H1 (cell line): ENCODE measurements around the gene PRSS50.

Experiments
- CHD2 ChIP-seq: IDR thresholded peaks from 2 replicates; pipeline ENCODE4 v1.6.1; 2012; ENCODE audit warnings: low read length, improper control_type of control experiment
- NRF1 ChIP-seq: IDR thresholded peaks from 2 replicates; pipeline ENCODE4 v1.6.1; 2011; ENCODE audit warnings: mild to moderate bottlenecking, low read depth, low read length, improper control_type of control experiment
- RFX5 ChIP-seq: IDR thresholded peaks from 2 replicates; pipeline ENCODE4 v1.6.1; 2011; ENCODE audit warnings: low read depth, low read length, improper control_type of control experiment, borderline replicate concordance
- TCF12 ChIP-seq: IDR thresholded peaks from 2 replicates; pipeline ENCODE4 v1.6.1; 2011; ENCODE audit warnings: low read depth, mild to moderate bottlenecking, low read length
- ZNF274 ChIP-seq: IDR thresholded peaks from 2 replicates; pipeline ENCODE4 v1.7.0; 2012; ENCODE audit warnings: low read length, borderline replicate concordance; ENCODE audit errors: extremely low read depth
- TF ChIP-seq, protein P1 (sequence below), 3 experiments: IDR thresholded peaks; 1 replicate in 2 of 3; 2 replicates in 1 of 3; pipeline versions ENCODE4 v1.5.1 to v1.6.1; 2011; ENCODE audit warnings: low read length in 3 of 3, mild to moderate bottlenecking in 3 of 3, inconsistent platforms in 2 of 3, low read depth in 1 of 3, moderate library complexity in 1 of 3; ENCODE audit not compliant: insufficient read depth in 1 of 3; ENCODE audit errors: control extremely low read depth in 1 of 3

DNA sequence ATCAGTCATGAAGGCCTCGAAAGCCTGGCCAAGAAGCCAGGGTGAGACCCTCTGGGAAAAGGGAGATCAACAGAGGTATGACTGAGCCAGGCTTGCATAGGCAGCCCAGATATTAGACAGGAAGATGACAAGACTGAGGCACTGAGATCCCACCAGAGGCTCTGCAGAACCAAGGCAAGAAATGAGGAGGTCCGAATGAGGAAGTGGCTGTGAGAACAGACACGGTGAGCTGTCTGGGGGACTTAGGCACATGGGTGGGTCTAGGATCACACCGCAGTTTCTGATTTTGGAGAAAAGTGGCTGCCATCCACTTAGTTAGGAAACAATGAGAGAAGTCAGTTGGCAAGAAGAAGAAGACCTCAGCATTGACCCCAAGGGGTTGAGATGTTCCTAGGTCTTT lies 31.5 kb upstream of the PRSS50 start:
- no peak for TF ChIP-seq ZNF274
- TF ChIP-seq, protein P1, sequence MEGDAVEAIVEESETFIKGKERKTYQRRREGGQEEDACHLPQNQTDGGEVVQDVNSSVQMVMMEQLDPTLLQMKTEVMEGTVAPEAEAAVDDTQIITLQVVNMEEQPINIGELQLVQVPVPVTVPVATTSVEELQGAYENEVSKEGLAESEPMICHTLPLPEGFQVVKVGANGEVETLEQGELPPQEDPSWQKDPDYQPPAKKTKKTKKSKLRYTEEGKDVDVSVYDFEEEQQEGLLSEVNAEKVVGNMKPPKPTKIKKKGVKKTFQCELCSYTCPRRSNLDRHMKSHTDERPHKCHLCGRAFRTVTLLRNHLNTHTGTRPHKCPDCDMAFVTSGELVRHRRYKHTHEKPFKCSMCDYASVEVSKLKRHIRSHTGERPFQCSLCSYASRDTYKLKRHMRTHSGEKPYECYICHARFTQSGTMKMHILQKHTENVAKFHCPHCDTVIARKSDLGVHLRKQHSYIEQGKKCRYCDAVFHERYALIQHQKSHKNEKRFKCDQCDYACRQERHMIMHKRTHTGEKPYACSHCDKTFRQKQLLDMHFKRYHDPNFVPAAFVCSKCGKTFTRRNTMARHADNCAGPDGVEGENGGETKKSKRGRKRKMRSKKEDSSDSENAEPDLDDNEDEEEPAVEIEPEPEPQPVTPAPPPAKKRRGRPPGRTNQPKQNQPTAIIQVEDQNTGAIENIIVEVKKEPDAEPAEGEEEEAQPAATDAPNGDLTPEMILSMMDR (IDR thresholded peaks at IDR 0.05; ENCODE audit: control extremely low read depth in 1 of 3, insufficient read depth in 1 of 3, low read depth in 1 of 3, low read length in 3 of 3), result no peak
- no peak for TF ChIP-seq TCF12
- TF ChIP-seq RFX5, result no peak
- no peak for TF ChIP-seq NRF1
- TF ChIP-seq CHD2, result no peak
